Measurements from ENCODE around the gene DSCAM. TPM values are rescaled to one million over a fixed set of nuclear protein-coding genes. Genes with fewer than 3 reads are reported as not detected.
A peak's percentile ranks its signal among the peaks of the same experiment; 100 is the strongest.
"Not testable (repeated sequence)": the region's sequence is repeated elsewhere in the genome, so short reads cannot be mapped to it uniquely, and the experiment has no call there.

Gene DSCAM
- total RNA-seq, 1 donor from 2014 or later = 0.21 TPM

DNA sequence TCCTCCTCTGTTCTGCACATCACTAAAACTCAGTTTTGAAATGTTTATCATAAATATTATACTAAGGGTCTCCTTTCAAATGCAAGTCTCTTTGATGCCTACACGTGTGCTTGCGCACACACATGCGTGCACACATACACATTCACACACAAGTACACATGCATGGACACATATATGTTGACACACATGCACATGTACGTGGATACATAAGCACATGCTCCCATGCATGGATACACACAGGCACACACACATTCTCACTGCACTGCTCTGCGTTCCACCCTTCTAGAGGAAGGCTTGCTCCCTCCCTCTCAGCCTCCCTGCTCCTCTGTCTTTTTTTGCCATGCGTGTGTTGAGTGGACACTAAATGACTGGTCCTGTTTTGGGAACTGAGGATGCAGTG is 817.1 kb downstream of the DSCAM start:
- Mint-ChIP-seq H3K4me3 (ENCODE audit: unreplicated experiment) (peak overlapping the region; percentile 70), H3K4me1 (ENCODE audit: unreplicated experiment) (no peaks in the 10 kb centered on the region), H3K9me3 (ENCODE audit: unreplicated experiment) (peaks cover 33% of the 10 kb centered on the region), H3K36me3 (ENCODE audit: low read depth, unreplicated experiment) (peaks cover 10% of the 10 kb centered on the region), H3K27me3 (ENCODE audit: unreplicated experiment) (peaks cover 7% of the 10 kb centered on the region), H3K27ac (ENCODE audit: unreplicated experiment) (no peak overlapping the region)
- TF ChIP-seq, protein P1, sequence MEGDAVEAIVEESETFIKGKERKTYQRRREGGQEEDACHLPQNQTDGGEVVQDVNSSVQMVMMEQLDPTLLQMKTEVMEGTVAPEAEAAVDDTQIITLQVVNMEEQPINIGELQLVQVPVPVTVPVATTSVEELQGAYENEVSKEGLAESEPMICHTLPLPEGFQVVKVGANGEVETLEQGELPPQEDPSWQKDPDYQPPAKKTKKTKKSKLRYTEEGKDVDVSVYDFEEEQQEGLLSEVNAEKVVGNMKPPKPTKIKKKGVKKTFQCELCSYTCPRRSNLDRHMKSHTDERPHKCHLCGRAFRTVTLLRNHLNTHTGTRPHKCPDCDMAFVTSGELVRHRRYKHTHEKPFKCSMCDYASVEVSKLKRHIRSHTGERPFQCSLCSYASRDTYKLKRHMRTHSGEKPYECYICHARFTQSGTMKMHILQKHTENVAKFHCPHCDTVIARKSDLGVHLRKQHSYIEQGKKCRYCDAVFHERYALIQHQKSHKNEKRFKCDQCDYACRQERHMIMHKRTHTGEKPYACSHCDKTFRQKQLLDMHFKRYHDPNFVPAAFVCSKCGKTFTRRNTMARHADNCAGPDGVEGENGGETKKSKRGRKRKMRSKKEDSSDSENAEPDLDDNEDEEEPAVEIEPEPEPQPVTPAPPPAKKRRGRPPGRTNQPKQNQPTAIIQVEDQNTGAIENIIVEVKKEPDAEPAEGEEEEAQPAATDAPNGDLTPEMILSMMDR (IDR thresholded peaks at IDR 0.05; ENCODE audit: unreplicated experiment) = no peak
- no peak for DNase-seq (ENCODE audit: low spot score)

DNA sequence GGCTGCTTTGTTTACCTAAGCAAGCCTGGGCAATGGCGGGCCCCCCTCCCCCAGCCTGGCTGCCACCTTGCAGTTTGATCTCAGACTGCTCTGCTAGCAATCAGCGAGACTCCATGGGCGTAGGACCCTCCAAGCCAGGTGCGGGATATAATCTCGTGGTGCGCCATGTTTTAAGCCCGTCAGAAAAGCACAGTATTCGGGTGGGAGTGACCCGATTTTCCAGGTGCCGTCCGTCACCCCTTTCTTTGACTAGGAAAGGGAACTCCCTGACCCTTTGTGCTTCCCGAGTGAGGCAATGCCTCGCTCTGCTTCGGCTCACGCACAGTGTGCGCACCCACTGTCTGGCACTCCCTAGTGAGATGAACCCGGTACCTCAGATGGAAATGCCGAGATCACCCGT is 818.6 kb downstream of the DSCAM start:
- Mint-ChIP-seq H3K36me3 (ENCODE audit: low read depth, unreplicated experiment) (peaks cover 10% of the 10 kb centered on the region), H3K9me3 (ENCODE audit: unreplicated experiment) (peaks cover 33% of the 10 kb centered on the region)
- not testable (repeated sequence) for H3K4me1 Mint-ChIP-seq (ENCODE audit: unreplicated experiment); H3K27me3 Mint-ChIP-seq (ENCODE audit: unreplicated experiment); DNase-seq (ENCODE audit: low spot score); H3K27ac Mint-ChIP-seq (ENCODE audit: unreplicated experiment); H3K4me3 Mint-ChIP-seq (ENCODE audit: unreplicated experiment)

DNA sequence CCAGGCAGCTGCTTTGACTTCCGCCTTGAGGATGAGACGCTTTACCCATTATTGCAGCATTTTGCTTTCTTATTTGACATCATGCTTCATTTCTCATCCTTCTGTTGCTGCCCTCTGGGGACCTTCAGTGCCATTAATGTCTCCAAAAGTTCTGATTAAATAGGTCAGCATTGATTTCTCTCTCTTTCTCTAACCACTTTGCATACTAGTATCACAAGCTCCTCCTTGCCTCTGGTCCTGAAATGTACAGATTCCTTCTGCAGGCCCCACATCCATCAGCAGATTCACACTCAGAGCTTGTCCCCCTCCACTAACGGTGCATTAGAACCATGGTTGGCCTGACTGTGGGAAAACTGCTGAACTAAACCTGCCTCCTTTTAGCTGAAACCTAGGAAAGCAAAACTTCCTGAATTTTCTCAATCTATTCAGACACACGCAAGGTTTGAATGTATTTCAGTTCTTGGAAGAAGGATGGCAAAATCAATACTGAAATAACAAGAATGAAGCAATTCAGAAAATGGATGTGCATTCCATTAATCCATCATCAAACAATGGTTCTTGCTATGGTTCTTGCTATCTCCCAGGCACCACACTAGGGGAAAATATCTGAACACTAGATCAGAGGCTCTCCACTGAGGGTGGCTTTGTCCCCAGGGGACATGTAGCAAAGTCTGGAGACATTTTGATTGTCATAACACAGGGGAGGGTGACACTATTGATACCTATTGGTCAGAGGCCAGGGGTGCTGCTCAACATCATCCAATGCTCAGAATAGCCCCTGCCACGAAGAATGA is 825.2 kb downstream of the DSCAM start:
- no peaks in the 10 kb centered on the region for H3K4me1 Mint-ChIP-seq (ENCODE audit: unreplicated experiment)
- H3K27me3 Mint-ChIP-seq (ENCODE audit: unreplicated experiment) = peaks cover 3% of the 10 kb centered on the region
- H3K36me3 Mint-ChIP-seq (ENCODE audit: low read depth, unreplicated experiment) = peaks cover 5% of the 10 kb centered on the region
- DNase-seq (ENCODE audit: low spot score) = no peak
- H3K9me3 Mint-ChIP-seq (ENCODE audit: unreplicated experiment) = peaks cover 27% of the 10 kb centered on the region
- no peak overlapping the region for H3K27ac Mint-ChIP-seq (ENCODE audit: unreplicated experiment)
- TF ChIP-seq, protein P1 (IDR thresholded peaks at IDR 0.05; ENCODE audit: unreplicated experiment) = no peak
- no peak overlapping the region for H3K4me3 Mint-ChIP-seq (ENCODE audit: unreplicated experiment)

DNA sequence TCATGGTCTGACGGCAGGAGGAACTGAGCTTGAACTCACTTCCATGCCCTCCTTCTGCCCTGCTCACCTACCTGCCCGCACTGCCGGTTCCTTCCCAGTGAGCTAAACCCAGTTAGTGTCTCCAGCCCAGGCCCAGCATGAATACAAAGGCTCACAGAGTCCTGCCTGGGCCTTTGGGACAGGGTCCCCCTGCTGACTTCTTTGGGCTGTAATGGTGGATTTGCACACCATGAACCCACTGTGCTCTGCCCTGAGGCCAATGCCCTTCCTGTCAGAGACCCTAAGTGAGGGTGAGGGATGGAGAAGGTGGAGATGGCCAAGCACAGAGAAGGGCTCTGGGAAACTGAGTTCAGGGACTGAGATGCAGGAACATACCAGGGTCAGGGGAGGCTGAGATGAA is 826.3 kb downstream of the DSCAM start:
- TF ChIP-seq, protein P1 (IDR thresholded peaks at IDR 0.05; ENCODE audit: unreplicated experiment) = no peak
- Mint-ChIP-seq H3K27me3 (ENCODE audit: unreplicated experiment) (peaks cover 6% of the 10 kb centered on the region), H3K4me3 (ENCODE audit: unreplicated experiment) (no peak overlapping the region), H3K9me3 (ENCODE audit: unreplicated experiment) (peaks cover 33% of the 10 kb centered on the region), H3K27ac (ENCODE audit: unreplicated experiment) (no peak overlapping the region), H3K4me1 (ENCODE audit: unreplicated experiment) (no peaks in the 10 kb centered on the region), H3K36me3 (ENCODE audit: low read depth, unreplicated experiment) (peaks cover 5% of the 10 kb centered on the region)
- DNase-seq (ENCODE audit: low spot score) = no peak

DNA sequence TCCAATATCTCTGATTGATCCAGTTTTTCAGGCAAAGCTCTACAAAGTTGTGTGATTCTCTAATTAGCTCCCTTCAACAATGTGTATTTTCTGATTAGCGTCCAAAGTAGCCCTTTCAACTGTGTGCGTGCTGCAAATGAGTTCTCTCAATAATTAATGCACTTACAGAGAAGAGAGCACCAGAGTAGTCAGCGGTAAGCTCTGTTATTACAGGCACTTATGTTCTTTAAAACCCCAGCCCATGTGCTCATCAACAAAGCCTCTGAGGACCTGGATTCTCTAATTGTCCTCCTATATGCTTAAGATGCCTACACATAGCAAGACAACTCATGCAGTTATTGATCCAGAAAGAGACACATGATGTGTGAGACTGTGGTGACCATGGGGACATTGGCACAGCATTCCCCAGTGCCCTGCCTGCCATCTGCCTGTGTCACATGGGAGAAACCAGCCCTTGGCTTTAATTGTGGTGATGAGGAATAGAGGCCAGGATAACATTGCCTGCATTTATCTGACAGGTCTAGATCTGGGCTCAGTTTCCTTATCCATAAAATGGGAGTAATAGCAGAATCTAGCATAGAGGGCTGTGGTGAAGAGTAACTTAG is 828.0 kb downstream of the DSCAM start:
- TF ChIP-seq, protein P1 (IDR thresholded peaks at IDR 0.05; ENCODE audit: unreplicated experiment) = no peak
- Mint-ChIP-seq H3K27ac (ENCODE audit: unreplicated experiment) (no peak overlapping the region), H3K4me1 (ENCODE audit: unreplicated experiment) (no peaks in the 10 kb centered on the region), H3K9me3 (ENCODE audit: unreplicated experiment) (peaks cover 44% of the 10 kb centered on the region), H3K36me3 (ENCODE audit: low read depth, unreplicated experiment) (peaks cover 14% of the 10 kb centered on the region), H3K27me3 (ENCODE audit: unreplicated experiment) (peaks cover 14% of the 10 kb centered on the region), H3K4me3 (ENCODE audit: unreplicated experiment) (no peak overlapping the region)
- DNase-seq (ENCODE audit: low spot score) = no peak

Data from endothelial cell (in vitro differentiated cells).